Measurements from ENCODE around the gene SPG21. TPM values are rescaled to one million over a fixed set of nuclear protein-coding genes. Genes with fewer than 3 reads are reported as not detected.
A peak's percentile ranks its signal among the peaks of the same experiment; 100 is the strongest.

SPG21 gene, protein sequence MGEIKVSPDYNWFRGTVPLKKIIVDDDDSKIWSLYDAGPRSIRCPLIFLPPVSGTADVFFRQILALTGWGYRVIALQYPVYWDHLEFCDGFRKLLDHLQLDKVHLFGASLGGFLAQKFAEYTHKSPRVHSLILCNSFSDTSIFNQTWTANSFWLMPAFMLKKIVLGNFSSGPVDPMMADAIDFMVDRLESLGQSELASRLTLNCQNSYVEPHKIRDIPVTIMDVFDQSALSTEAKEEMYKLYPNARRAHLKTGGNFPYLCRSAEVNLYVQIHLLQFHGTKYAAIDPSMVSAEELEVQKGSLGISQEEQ
- 100 to 1,000 TPM in 1 of 3 donors, 10 to 100 TPM in 2; 91.5 to 109 (median 92.8) TPM for total RNA-seq

DNA sequence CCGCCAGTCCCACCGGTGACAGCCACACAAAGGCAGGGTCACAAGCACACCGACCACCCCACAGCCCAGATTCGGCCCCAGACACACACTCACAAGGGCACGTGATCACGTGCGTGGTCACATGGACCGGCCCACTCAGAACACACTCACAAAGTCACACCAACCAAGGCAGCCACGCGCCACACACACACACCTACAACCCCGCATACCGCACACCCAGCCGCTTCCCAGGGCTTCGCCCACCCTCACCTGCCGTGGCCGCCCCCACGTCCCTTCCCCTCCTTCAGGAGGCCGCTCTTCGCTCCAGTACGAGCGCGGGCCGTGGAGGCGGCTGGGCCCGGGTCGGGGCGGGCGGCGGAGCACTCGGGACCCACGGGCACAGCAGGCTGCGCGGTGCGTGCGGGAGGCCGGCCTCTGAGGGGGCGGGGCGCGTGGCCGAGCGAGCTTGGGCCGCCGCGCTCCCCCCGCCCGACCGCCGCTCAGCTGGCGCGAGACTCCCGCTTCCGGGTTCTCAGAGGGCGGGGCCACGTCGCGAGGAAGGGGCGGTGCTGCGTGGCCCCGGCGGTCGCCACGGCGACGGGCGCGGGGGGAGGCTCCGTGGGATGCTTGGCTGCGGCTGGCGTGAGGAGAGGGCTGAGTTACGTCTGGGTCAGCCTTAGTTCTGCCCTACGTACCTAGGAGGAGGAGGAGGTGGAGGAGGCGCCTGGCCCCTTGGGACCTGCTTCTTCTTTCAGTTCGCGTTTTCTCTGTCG, at the start of gene SPG21:
SPG21 (minus strand) TSS at position 499 of the 752 bp plus-strand sequence. CDS start 6,345 bp downstream, outside the sequence.
- no peaks in the 10 kb centered on the region for H3K27me3 ChIP-seq
- H3K4me1 ChIP-seq: peaks cover 0 to 6% of the 10 kb centered on the region in 2 donors
- H3K9me3 ChIP-seq: no peaks in the 10 kb centered on the region
- intact Hi-C loops (cut with DNase I; ENCODE audit: low total_unique reads): no loop called here
- peak within 1 kb of the TSS; percentile 92 to 98 for H3K27ac ChIP-seq
- TF ChIP-seq POLR2AphosphoS5 (IDR thresholded peaks at IDR 0.05) (peak; percentile 57 to 80 (median 78)), POLR2A (IDR thresholded peaks at IDR 0.05) (no peak), CTCF (IDR thresholded peaks at IDR 0.05) (no peak)
- no peaks in the 10 kb centered on the region for H3K36me3 ChIP-seq
- peak; percentile 90 for DNase-seq (ENCODE audit: low spot score in 2 of 2)
- H3K4me3 ChIP-seq: peak within 1 kb of the TSS; percentile 93 to 99 (median 96)

GRCh38 chr15:65038836-65039235, 49.1 kb upstream of the SPG21 start:
- no peak for DNase-seq (ENCODE audit: low spot score in 2 of 2)
- intact Hi-C loops (cut with DNase I; ENCODE audit: low total_unique reads): loop anchor here (10.0 kb wide), 1 partner anchor 56 kb away; no protein-coding TSS in a partner anchor

GRCh38 chr15:65038428-65038827, 48.7 kb upstream of the SPG21 start:
- intact Hi-C loops (cut with DNase I; ENCODE audit: low total_unique reads): loop anchor here (10.0 kb wide), 1 partner anchor 56 kb away; no protein-coding TSS in a partner anchor
- Histone ChIP-seq H3K4me1 (no peaks in the 10 kb centered on the region), H3K9me3 (no peaks in the 10 kb centered on the region), H3K36me3 (no peaks in the 10 kb centered on the region), H3K27me3 (no peaks in the 10 kb centered on the region), H3K4me3 (no peak overlapping the region), H3K27ac (no peak overlapping the region)
- no peak for DNase-seq (ENCODE audit: low spot score in 2 of 2)
- TF ChIP-seq POLR2A (IDR thresholded peaks at IDR 0.05) (no peak), POLR2AphosphoS5 (IDR thresholded peaks at IDR 0.05) (no peak), CTCF (IDR thresholded peaks at IDR 0.05) (no peak)

More at GRCh38 chr15:65038836-65039235, 49.1 kb upstream of the SPG21 start:
- H3K36me3 ChIP-seq: no peaks in the 10 kb centered on the region
- H3K4me1 ChIP-seq: no peaks in the 10 kb centered on the region
- TF ChIP-seq CTCF (IDR thresholded peaks at IDR 0.05): no peak
- TF ChIP-seq POLR2AphosphoS5 (IDR thresholded peaks at IDR 0.05): no peak
- H3K27ac ChIP-seq: no peak overlapping the region
- H3K4me3 ChIP-seq: no peak overlapping the region
- H3K27me3 ChIP-seq: no peaks in the 10 kb centered on the region
- no peaks in the 10 kb centered on the region for H3K9me3 ChIP-seq

GRCh38 chr15:65037309-65037708, 47.6 kb upstream of the SPG21 start:
- intact Hi-C loops (cut with DNase I; ENCODE audit: low total_unique reads): loop anchor here (10.0 kb wide), 1 partner anchor 57 kb away; no protein-coding TSS in a partner anchor
- no peak for DNase-seq (ENCODE audit: low spot score in 2 of 2)
- no peak overlapping the region for H3K27ac ChIP-seq
- no peaks in the 10 kb centered on the region for H3K4me1 ChIP-seq
- H3K4me3 ChIP-seq: no peak overlapping the region
- TF ChIP-seq POLR2A (IDR thresholded peaks at IDR 0.05) (no peak), CTCF (IDR thresholded peaks at IDR 0.05) (no peak), POLR2AphosphoS5 (IDR thresholded peaks at IDR 0.05) (no peak)
- H3K36me3 ChIP-seq: no peaks in the 10 kb centered on the region
- H3K27me3 ChIP-seq: no peaks in the 10 kb centered on the region
- H3K9me3 ChIP-seq: no peaks in the 10 kb centered on the region

- Histone ChIP-seq H3K9me3 (no peaks in the 10 kb centered on the region), H3K27me3 (no peaks in the 10 kb centered on the region), H3K4me3 (no peak overlapping the region), H3K36me3 (no peaks in the 10 kb centered on the region), H3K27ac (no peak overlapping the region), H3K4me1 (no peaks in the 10 kb centered on the region)
- DNase-seq (ENCODE audit: low spot score in 2 of 2): no peak
- intact Hi-C loops (cut with DNase I; ENCODE audit: low total_unique reads): loop anchor here (10.0 kb wide), 1 partner anchor 60 kb away; no protein-coding TSS in a partner anchor
- TF ChIP-seq POLR2A (IDR thresholded peaks at IDR 0.05) (no peak), CTCF (IDR thresholded peaks at IDR 0.05) (no peak), POLR2AphosphoS5 (IDR thresholded peaks at IDR 0.05) (no peak)
These were observed 45.0 kb upstream of the SPG21 start for GRCh38 chr15:65034719-65035118.

All from breast epithelium (tissue), 4 donors.